ENCODE data around the gene CTSK.

- TF ChIP-seq, protein P1, sequence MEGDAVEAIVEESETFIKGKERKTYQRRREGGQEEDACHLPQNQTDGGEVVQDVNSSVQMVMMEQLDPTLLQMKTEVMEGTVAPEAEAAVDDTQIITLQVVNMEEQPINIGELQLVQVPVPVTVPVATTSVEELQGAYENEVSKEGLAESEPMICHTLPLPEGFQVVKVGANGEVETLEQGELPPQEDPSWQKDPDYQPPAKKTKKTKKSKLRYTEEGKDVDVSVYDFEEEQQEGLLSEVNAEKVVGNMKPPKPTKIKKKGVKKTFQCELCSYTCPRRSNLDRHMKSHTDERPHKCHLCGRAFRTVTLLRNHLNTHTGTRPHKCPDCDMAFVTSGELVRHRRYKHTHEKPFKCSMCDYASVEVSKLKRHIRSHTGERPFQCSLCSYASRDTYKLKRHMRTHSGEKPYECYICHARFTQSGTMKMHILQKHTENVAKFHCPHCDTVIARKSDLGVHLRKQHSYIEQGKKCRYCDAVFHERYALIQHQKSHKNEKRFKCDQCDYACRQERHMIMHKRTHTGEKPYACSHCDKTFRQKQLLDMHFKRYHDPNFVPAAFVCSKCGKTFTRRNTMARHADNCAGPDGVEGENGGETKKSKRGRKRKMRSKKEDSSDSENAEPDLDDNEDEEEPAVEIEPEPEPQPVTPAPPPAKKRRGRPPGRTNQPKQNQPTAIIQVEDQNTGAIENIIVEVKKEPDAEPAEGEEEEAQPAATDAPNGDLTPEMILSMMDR (IDR thresholded peaks at IDR 0.05) = no peak
- no peak for TF ChIP-seq POLR2A (IDR thresholded peaks at IDR 0.05)
These were observed 38.5 kb upstream of the CTSK start for GRCh38 chr1:150846473-150847146.
